Ascending aorta (tissue), 2 donors: ENCODE data around the gene ABLIM2. TPM values are rescaled to one million over a fixed set of nuclear protein-coding genes. Genes with fewer than 3 reads are reported as not detected.

ENCODE experiments used
- DNase-seq, 2 donors: peaks; one replicate each; pipeline ENCODE4 v3.0.0-alpha.2; 2019; ENCODE audit warnings: low spot score in 2 of 2
- H3K27ac ChIP-seq, 2 donors: fragments of 200-600 bp; sonication (generic); one replicate each; pipeline ENCODE4 v1.5.1; 2016 to 2017; ENCODE audit warnings: mild to moderate bottlenecking in 1 of 2
- H3K27me3 ChIP-seq: fragments of 200-600 bp; sonication (generic); one replicate; pipeline ENCODE4 v1.5.1; 2017
- H3K36me3 ChIP-seq, 2 donors: fragments of 200-600 bp; sonication (generic); one replicate each; pipeline ENCODE4 v1.5.1; 2016
- H3K4me1 ChIP-seq, 2 donors: fragments of 200-600 bp; sonication (generic); one replicate each; pipeline ENCODE4 v1.5.1; 2016 to 2017; ENCODE audit warnings: mild to moderate bottlenecking in 1 of 2
- H3K4me3 ChIP-seq, 2 donors: fragments of 200-600 bp; sonication (generic); one replicate each; pipeline ENCODE4 v1.5.1; 2016 to 2017; ENCODE audit warnings: mild to moderate bottlenecking in 1 of 2
- H3K9me3 ChIP-seq, 2 donors: fragments of 200-600 bp; sonication (generic); one replicate each; pipeline ENCODE4 v1.5.1; 2016
- intact Hi-C: fragments of 100-400 bp; cut with DNase I; formaldehyde crosslinking; loops from one replicate; pipeline ENCODE4 v1.15.1; 2023
- total RNA-seq: library from RNA; depleted of rRNA; stranded (reverse); fragments of >200 nt; gene quantifications from one replicate; pipeline ENCODE4 v1.1.0, GENCODE V29; 2016
- TF ChIP-seq, protein P1 (sequence below), 3 experiments: fragments of 200-600 bp in 2 of 3; fragments of 450-650 bp in 1 of 3; sonication (generic) in 2 of 3; IDR thresholded peaks; one replicate each; pipeline ENCODE4 v1.5.1; 2016 to 2019; ENCODE audit warnings: antibody characterized with exemption in 3 of 3, mild to moderate bottlenecking in 1 of 3, moderate library complexity in 1 of 3

Gene ABLIM2
- total RNA-seq, 1 donor from 2014 or later: 30.8 TPM

DNA sequence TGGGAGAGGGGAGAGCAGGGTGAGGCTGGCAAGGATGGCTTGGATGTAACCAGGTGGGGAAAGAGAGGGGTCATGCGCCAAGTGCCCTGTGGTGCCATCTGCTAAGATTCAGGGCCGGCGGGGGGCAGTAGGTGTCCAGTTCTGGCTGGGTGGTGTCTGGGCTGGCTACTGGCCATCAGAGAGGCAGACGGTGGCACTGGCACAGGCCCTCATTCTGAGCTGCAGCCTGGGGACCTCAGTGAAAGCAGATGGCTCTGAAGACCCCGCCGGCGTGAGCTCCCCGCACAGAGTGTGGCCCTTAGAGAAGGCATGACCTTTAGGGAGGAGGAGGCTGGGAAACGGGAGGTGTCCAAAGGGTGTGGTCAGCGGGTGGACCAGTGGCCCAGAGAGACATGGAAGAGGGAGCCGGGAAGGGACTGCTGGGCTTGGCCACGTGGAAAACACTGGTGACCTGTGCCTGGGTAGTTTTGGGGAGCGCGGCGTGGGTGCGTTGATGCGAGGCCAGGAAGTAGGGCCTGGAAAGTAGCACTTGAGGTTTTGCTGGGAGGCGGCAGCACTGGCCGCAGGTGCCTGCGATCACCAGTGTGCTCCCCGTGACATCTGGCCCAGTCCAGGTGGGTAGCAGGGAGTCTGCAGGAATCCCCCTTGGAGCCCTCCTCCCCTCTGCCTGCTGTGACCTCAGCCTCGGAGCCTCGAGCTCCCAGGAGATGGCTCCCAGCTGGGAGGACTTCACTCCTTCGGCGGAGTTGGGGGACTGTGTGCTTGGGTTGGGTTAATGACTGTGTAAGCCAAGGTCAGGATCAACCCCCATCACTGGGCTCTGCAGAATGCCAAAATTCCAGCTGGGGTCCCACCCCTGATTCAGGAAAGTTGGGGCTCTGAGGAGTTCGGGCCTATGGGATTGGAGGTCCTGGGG, 31.2 kb upstream of the ABLIM2 start:
- DNase-seq: no peak
- intact Hi-C loops: no loop called here
- no peaks in the 10 kb centered on the region for H3K36me3 ChIP-seq
- no peak overlapping the region for H3K4me3 ChIP-seq
- H3K9me3 ChIP-seq: no peaks in the 10 kb centered on the region
- H3K27ac ChIP-seq: peak overlapping the region; percentile 73 to 74
- TF ChIP-seq, protein P1, sequence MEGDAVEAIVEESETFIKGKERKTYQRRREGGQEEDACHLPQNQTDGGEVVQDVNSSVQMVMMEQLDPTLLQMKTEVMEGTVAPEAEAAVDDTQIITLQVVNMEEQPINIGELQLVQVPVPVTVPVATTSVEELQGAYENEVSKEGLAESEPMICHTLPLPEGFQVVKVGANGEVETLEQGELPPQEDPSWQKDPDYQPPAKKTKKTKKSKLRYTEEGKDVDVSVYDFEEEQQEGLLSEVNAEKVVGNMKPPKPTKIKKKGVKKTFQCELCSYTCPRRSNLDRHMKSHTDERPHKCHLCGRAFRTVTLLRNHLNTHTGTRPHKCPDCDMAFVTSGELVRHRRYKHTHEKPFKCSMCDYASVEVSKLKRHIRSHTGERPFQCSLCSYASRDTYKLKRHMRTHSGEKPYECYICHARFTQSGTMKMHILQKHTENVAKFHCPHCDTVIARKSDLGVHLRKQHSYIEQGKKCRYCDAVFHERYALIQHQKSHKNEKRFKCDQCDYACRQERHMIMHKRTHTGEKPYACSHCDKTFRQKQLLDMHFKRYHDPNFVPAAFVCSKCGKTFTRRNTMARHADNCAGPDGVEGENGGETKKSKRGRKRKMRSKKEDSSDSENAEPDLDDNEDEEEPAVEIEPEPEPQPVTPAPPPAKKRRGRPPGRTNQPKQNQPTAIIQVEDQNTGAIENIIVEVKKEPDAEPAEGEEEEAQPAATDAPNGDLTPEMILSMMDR (IDR thresholded peaks at IDR 0.05): no peak
- peaks cover 9 to 20% of the 10 kb centered on the region in 2 donors for H3K4me1 ChIP-seq
- H3K27me3 ChIP-seq: no peaks in the 10 kb centered on the region

GRCh38 chr4:8188743-8189550, 30.3 kb upstream of the ABLIM2 start:
- peaks cover 9 to 20% of the 10 kb centered on the region in 2 donors for H3K4me1 ChIP-seq
- H3K36me3 ChIP-seq: no peaks in the 10 kb centered on the region
- DNase-seq: peak in 1 of 2 donors; percentile 80
- intact Hi-C loops: no loop called here
- TF ChIP-seq, protein P1 (IDR thresholded peaks at IDR 0.05): no peak
- H3K9me3 ChIP-seq: no peaks in the 10 kb centered on the region
- no peak overlapping the region for H3K4me3 ChIP-seq
- H3K27ac ChIP-seq: peak overlapping the region; percentile 73 to 74
- no peaks in the 10 kb centered on the region for H3K27me3 ChIP-seq

DNA sequence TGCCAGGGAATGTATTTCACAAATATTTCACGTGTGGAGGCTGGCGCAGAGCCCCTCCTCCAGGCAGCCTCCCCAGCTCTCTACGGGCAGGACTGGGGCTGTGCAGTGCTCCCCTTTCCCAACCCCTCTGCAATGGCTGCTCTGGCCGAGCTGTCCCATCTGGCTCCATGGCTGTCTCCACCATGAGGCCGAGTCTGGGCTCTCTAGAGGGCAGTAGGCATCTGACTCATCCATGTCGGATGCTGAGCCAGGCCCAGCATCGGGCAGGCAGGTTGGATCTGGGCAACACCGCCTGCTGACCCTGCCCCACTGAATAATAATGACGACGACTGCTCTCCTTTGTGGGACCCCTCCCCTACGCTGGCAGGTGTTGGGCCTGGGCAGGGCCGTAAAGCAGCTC, 29.5 kb upstream of the ABLIM2 start:
- H3K36me3 ChIP-seq: no peaks in the 10 kb centered on the region
- no peaks in the 10 kb centered on the region for H3K9me3 ChIP-seq
- H3K27ac ChIP-seq: no peak overlapping the region
- H3K27me3 ChIP-seq: no peaks in the 10 kb centered on the region
- no peak overlapping the region for H3K4me3 ChIP-seq
- TF ChIP-seq, protein P1 (IDR thresholded peaks at IDR 0.05): no peak
- H3K4me1 ChIP-seq: peaks cover 9 to 20% of the 10 kb centered on the region in 2 donors
- intact Hi-C loops: no loop called here
- no peak for DNase-seq

DNA sequence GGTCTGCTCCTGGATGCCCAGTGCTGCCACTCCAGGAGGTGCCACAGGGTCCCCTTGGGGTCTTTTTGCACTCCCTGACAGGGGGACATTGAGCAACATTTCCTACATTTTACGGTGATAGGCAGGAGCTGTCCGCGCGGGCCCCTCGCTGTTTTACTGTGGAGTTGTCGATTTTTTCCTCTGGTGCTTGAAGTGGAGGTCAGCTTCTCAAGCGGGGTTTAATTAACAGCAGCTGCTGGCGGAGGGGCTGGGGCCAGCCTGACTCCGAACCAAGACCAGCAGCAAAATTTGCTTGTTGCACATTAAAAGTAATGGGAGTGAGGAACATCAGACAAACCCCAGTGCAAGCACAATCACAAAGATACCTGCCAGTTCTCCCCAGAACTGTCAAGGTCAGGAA, 27.3 kb upstream of the ABLIM2 start:
- Histone ChIP-seq H3K4me3 (no peak overlapping the region), H3K4me1 (peaks cover 5 to 20% of the 10 kb centered on the region in 2 donors), H3K27ac (no peak overlapping the region), H3K36me3 (no peaks in the 10 kb centered on the region), H3K9me3 (no peaks in the 10 kb centered on the region), H3K27me3 (no peaks in the 10 kb centered on the region)
- intact Hi-C loops: no loop called here
- TF ChIP-seq, protein P1 (IDR thresholded peaks at IDR 0.05): no peak
- DNase-seq: no peak

DNA sequence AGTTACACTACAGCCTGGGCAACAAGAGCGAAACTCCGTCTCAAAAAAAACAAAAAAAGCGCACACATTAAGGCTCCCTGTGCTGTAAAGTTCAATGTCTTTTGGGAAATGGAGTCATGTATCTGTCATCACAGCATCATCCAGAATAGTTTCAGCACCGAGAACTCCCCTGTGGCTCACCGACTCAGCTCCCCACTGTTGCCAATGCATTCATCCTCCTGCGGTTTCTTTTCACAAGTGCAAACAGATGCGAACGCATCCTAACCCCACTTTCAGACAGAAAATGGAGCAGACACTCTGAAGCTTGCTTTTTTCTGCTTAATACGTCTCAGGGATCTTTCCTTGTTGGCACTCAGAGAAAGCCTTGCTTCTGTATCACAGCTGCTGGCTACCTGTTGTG, 26.7 kb upstream of the ABLIM2 start:
- Histone ChIP-seq H3K27me3 (no peaks in the 10 kb centered on the region), H3K4me3 (no peak overlapping the region), H3K36me3 (no peaks in the 10 kb centered on the region), H3K27ac (no peak overlapping the region), H3K9me3 (no peaks in the 10 kb centered on the region), H3K4me1 (peaks cover 5 to 18% of the 10 kb centered on the region in 2 donors)
- TF ChIP-seq, protein P1 (IDR thresholded peaks at IDR 0.05): no peak
- no peak for DNase-seq
- intact Hi-C loops: no loop called here
